ENCODE measurements around the gene HOXA13. TPM values are rescaled to one million over a fixed set of nuclear protein-coding genes. Genes with fewer than 3 reads are reported as not detected.

Gene HOXA13
- total and polyA plus RNA-seq, 2 donors (not counting 1 experiment from before 2014, with no cell fraction given) = not detected

DNA sequence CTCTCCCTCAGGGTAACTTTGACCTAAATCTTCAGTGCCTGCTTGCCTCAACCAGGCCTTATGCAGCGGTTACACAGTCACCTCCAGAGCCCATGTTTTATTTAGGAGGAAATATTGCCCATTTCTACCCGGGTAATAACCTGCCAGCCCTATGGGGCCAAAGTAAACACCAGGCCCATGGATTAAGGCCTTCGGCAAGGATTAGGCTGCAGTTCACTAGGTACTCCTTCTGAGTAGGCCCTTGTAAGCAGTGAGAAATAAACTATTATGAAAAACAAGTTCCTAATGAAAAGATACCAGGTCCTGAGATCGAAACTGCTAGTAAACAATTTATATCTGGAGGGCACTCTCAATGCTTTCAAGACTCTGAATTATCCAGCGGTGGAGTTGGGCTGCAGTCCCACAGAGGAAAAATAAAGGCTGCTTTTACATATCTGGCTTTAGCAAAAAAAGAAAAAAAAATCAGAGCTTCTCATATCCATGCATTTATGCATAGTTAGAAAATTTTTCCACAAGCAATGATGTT is 22.0 kb downstream of the HOXA13 start:
- peaks cover 0 to 93% (median 70%) of the 10 kb centered on the region in 4 experiments for H3K27me3 ChIP-seq (replicated peaks in 1 of 4; ENCODE audit: control extremely low read depth in 1 of 4, control insufficient read depth in 3 of 4, insufficient read depth in 4 of 4, low read length in 3 of 4)
- 93% methylated on average over 3 of the region's 5 CpGs for WGBS (ENCODE audit: insufficient coverage)
- ATAC-seq (ENCODE audit: low read depth) = no peak
- no peaks in the 10 kb centered on the region for H3K79me2 ChIP-seq (ENCODE audit: control insufficient read depth, insufficient read depth, low read length)
- POLR2A ChIA-PET = no interaction called here
- Mint-ChIP-seq H3K27me3 (peaks cover 59% of the 10 kb centered on the region), H3K4me1 (peaks cover 11% of the 10 kb centered on the region), H3K9me3 (ENCODE audit: insufficient read depth) (no peaks in the 10 kb centered on the region), H3K4me3 (no peak overlapping the region), H3K27ac (no peak overlapping the region)
- DNase-seq = no peak
- CTCF ChIA-PET = interaction anchor here (0.9 to 2.7 kb wide), 4 partner anchors 8 to 32 kb away, joined by 4 to 9 read pairs (median 6); no protein-coding TSS in a partner anchor
- no peak overlapping the region for H2AFZ ChIP-seq (ENCODE audit: insufficient read depth, low read depth, low read length, poor library complexity, severe bottlenecking)
- peaks cover 0 to 49% (median under 1%) of the 10 kb centered on the region in 3 donors for H3K9me3 ChIP-seq (ENCODE audit: control extremely low read depth in 1 of 3, control insufficient read depth in 2 of 3, insufficient read depth in 1 of 3, low read length in 2 of 3)
- H3K27ac ChIP-seq (ENCODE audit: low read length in 2 of 2) = no peak overlapping the region
- intact Hi-C loops (cut with micrococcal nuclease) = no loop called here
- H4K20me1 ChIP-seq (ENCODE audit: control insufficient read depth, insufficient read depth, low read length, poor library complexity, severe bottlenecking) = no peaks in the 10 kb centered on the region
- no peak overlapping the region for H3K9ac ChIP-seq (ENCODE audit: low read length)
- no peaks in the 10 kb centered on the region for H3K36me3 ChIP-seq (replicated peaks in 1 of 2; ENCODE audit: control extremely low read depth in 1 of 2, control insufficient read depth in 1 of 2, extremely low read depth in 1 of 2, insufficient read depth in 2 of 2, low read length in 1 of 2)
- no peak for TF ChIP-seq EZH2 (IDR thresholded peaks at IDR 0.05; ENCODE audit: borderline replicate concordance, insufficient read depth, low read depth, low read length, poor library complexity, severe bottlenecking)
- TF ChIP-seq, protein P1, sequence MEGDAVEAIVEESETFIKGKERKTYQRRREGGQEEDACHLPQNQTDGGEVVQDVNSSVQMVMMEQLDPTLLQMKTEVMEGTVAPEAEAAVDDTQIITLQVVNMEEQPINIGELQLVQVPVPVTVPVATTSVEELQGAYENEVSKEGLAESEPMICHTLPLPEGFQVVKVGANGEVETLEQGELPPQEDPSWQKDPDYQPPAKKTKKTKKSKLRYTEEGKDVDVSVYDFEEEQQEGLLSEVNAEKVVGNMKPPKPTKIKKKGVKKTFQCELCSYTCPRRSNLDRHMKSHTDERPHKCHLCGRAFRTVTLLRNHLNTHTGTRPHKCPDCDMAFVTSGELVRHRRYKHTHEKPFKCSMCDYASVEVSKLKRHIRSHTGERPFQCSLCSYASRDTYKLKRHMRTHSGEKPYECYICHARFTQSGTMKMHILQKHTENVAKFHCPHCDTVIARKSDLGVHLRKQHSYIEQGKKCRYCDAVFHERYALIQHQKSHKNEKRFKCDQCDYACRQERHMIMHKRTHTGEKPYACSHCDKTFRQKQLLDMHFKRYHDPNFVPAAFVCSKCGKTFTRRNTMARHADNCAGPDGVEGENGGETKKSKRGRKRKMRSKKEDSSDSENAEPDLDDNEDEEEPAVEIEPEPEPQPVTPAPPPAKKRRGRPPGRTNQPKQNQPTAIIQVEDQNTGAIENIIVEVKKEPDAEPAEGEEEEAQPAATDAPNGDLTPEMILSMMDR (IDR thresholded peaks at IDR 0.05) = no peak
- H3K4me3 ChIP-seq (ENCODE audit: control extremely low read depth in 1 of 5, extremely low read depth in 1 of 5, insufficient read depth in 1 of 5, low read depth in 2 of 5, low read length in 4 of 5) = no peak overlapping the region
- H3K4me1 ChIP-seq (ENCODE audit: control insufficient read depth in 2 of 2, insufficient read depth in 2 of 2, low read length in 2 of 2) = peaks cover 23 to 40% of the 10 kb centered on the region in 2 donors
- no peak overlapping the region for H3K4me2 ChIP-seq (replicated peaks; ENCODE audit: low read depth, low read length, poor library complexity, severe bottlenecking)

DNA sequence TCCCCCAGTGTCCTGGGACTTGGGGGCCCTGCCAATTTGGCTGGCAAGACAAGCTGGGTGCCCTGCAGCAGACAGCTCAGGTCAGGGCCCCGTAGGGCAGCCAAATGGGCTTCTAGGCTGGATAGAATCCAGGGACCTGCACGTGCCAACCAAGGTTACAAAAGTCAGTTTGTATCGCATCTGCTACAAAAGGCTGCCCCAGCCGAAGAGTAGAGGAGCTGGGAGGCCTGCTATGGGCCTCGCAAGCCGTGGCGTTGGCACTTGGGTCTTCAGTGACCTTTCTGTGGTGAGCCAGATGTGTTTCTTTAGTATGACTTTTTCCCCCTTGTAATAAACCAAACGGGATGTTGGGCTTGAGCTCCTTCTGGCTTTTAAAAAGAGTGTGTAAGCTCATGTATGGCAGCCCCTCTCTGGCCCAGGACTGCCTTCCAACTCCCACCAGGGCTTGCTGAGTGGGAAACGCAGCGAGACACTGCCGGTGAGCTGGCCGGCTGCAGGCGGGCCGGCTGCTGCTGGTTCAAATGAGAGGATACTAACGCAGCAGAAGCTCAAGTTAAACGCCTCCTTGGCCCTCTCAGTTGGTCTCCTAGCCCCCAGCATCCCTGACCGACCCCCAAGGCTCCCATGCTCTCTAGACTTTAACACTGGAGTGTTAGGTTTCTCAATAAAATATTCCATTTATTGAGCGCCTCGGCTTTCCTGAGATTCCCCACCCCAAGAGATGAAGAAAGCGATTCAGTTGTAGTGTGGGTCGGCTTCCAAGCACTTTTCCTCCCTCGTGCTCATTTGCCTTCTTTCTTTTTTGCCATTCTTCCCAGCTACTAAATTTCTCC is 22.7 kb downstream of the HOXA13 start:
- H3K9ac ChIP-seq (ENCODE audit: low read length) = no peak overlapping the region
- H2AFZ ChIP-seq (ENCODE audit: insufficient read depth, low read depth, low read length, poor library complexity, severe bottlenecking) = no peak overlapping the region
- peaks cover 0 to 93% (median 70%) of the 10 kb centered on the region in 4 experiments for H3K27me3 ChIP-seq (replicated peaks in 1 of 4; ENCODE audit: control extremely low read depth in 1 of 4, control insufficient read depth in 3 of 4, insufficient read depth in 4 of 4, low read length in 3 of 4)
- H3K4me2 ChIP-seq (replicated peaks; ENCODE audit: low read depth, low read length, poor library complexity, severe bottlenecking) = no peak overlapping the region
- TF ChIP-seq, protein P1 (IDR thresholded peaks at IDR 0.05) = no peak
- TF ChIP-seq EZH2 (IDR thresholded peaks at IDR 0.05; ENCODE audit: borderline replicate concordance, insufficient read depth, low read depth, low read length, poor library complexity, severe bottlenecking) = no peak
- ATAC-seq (ENCODE audit: low read depth) (no peak), DNase-seq (no peak)
- no peak overlapping the region for H3K4me3 ChIP-seq (ENCODE audit: control extremely low read depth in 1 of 5, extremely low read depth in 1 of 5, insufficient read depth in 1 of 5, low read depth in 2 of 5, low read length in 4 of 5)
- H3K4me1 Mint-ChIP-seq = peaks cover 14% of the 10 kb centered on the region
- H3K36me3 ChIP-seq (replicated peaks in 1 of 2; ENCODE audit: control extremely low read depth in 1 of 2, control insufficient read depth in 1 of 2, extremely low read depth in 1 of 2, insufficient read depth in 2 of 2, low read length in 1 of 2) = no peaks in the 10 kb centered on the region
- CTCF ChIA-PET = interaction anchor here (0.9 to 1.7 kb wide), 5 partner anchors 9 to 27 kb away, joined by 4 to 8 read pairs (median 5); no protein-coding TSS in a partner anchor
- no peaks in the 10 kb centered on the region for H3K9me3 Mint-ChIP-seq (ENCODE audit: insufficient read depth)
- H3K4me1 ChIP-seq (ENCODE audit: control insufficient read depth in 2 of 2, insufficient read depth in 2 of 2, low read length in 2 of 2) = peaks cover 29 to 40% of the 10 kb centered on the region in 2 donors
- peaks cover 57% of the 10 kb centered on the region for H3K27me3 Mint-ChIP-seq
- H3K9me3 ChIP-seq (ENCODE audit: control extremely low read depth in 1 of 3, control insufficient read depth in 2 of 3, insufficient read depth in 1 of 3, low read length in 2 of 3) = peaks cover 0 to 51% (median 7%) of the 10 kb centered on the region in 3 donors
- no peaks in the 10 kb centered on the region for H3K79me2 ChIP-seq (ENCODE audit: control insufficient read depth, insufficient read depth, low read length)
- intact Hi-C loops (cut with micrococcal nuclease) = no loop called here
- H3K4me3 Mint-ChIP-seq = no peak overlapping the region
- no peak overlapping the region for H3K27ac ChIP-seq (ENCODE audit: low read length in 2 of 2)
- 90% methylated on average over 18 of the region's 22 CpGs for WGBS (ENCODE audit: insufficient coverage)
- no peak overlapping the region for H3K27ac Mint-ChIP-seq
- H4K20me1 ChIP-seq (ENCODE audit: control insufficient read depth, insufficient read depth, low read length, poor library complexity, severe bottlenecking) = no peaks in the 10 kb centered on the region
- POLR2A ChIA-PET = no interaction called here
